HepG2 (cell line): Measurements from ENCODE around the gene CEP78. TPM values are rescaled to one million over a fixed set of nuclear protein-coding genes. Genes with fewer than 3 reads are reported as not detected.

ENCODE experiments used
- ATAC-seq: fragments of 200-7000 bp; cut with Tn5 transposase; 3 replicates; pipeline ENCODE4 v1.9.1; 2020; ENCODE audit warnings: mild to moderate bottlenecking, moderate library complexity
- BruUV-seq: library from RNA; stranded (reverse); fragments of 400-500 nt; replicated peaks from 2 replicates; lab custom pipeline; 2021; lab: Mats Ljungman, UMichigan
- CTCF ChIA-PET: fragments of 300-600 bp; formaldehyde crosslinking; extraction: SDS; loops from one replicate; lab custom pipeline; 2021; ENCODE audit warnings: low total read pairs, inconsistent platforms, low intra/inter-chr PET ratio; lab: Yijun Ruan, JAX
- POLR2A ChIA-PET: fragments of 350-600 bp; sonication (Branson Sonifier 250); formaldehyde crosslinking; loops from one replicate; lab custom pipeline; 2020; ENCODE audit warnings: antibody characterized with exemption, inconsistent platforms; lab: Yijun Ruan, JAX
- DNase-seq: peaks from one replicate; pipeline ENCODE4 v3.0.0-alpha.2; 2015; ENCODE audit warnings: low spot score
- FAIRE-seq: peaks from 3 replicates; lab custom pipeline; 2011; peaks lifted over from hg19 to GRCh38; lab: Jason Lieb, UNC
- H2AFZ ChIP-seq: one replicate; pipeline ENCODE4 v1.6.1; 2011; ENCODE audit warnings: low read length, inconsistent platforms
- H3K27ac ChIP-seq: fragments of 300-600 bp; 3 replicates; pipeline ENCODE4 v1.8.0; 2011; ENCODE audit warnings: mixed run types, mild to moderate bottlenecking, mixed read lengths, low read length, inconsistent platforms; ENCODE audit not compliant: insufficient read depth; ENCODE audit errors: extremely low read length
- H3K27me3 ChIP-seq, 2 experiments: fragments of 200-600 bp in 1 of 2; 2 replicates in 1 of 2; 3 replicates in 1 of 2; pipeline versions ENCODE4 v1.6.0 to v1.8.0; 2011; ENCODE audit warnings: low read length in 2 of 2, mild to moderate bottlenecking in 2 of 2, moderate library complexity in 2 of 2, inconsistent platforms in 1 of 2; ENCODE audit not compliant: insufficient read depth in 2 of 2, control insufficient read depth in 1 of 2
- H3K36me3 ChIP-seq, 2 experiments: fragments of 200-600 bp in 1 of 2; replicated peaks in 1 of 2; 2 replicates in 1 of 2; 3 replicates in 1 of 2; pipeline versions ENCODE4 v1.5.1 to v1.8.0; 2011; ENCODE audit warnings: low read length in 2 of 2, inconsistent platforms in 1 of 2; ENCODE audit not compliant: insufficient read depth in 2 of 2, control insufficient read depth in 1 of 2
- H3K4me1 ChIP-seq: 2 replicates; pipeline ENCODE4 v1.5.1; 2012; ENCODE audit warnings: low read length, inconsistent platforms; ENCODE audit not compliant: insufficient read depth
- H3K4me2 ChIP-seq: 2 replicates; pipeline ENCODE4 v1.6.0; 2011; ENCODE audit warnings: low read depth, low read length, inconsistent platforms
- H3K4me3 ChIP-seq, 3 experiments: fragments of 200-600 bp in 1 of 3; sonication (generic), shearing (Covaris generic) in 1 of 3; replicated peaks in 1 of 3; 2 replicates each; pipeline ENCODE4 v1.5.1; 2011 to 2016; ENCODE audit warnings: low read length in 3 of 3, inconsistent platforms in 2 of 3, low read depth in 2 of 3, mild to moderate bottlenecking in 2 of 3, control low read depth in 1 of 3, mixed read lengths in 1 of 3; ENCODE audit not compliant: insufficient read depth in 1 of 3
- H3K79me2 ChIP-seq: one replicate; pipeline ENCODE4 v1.6.1; 2011; ENCODE audit warnings: low read length, inconsistent platforms; ENCODE audit not compliant: insufficient read depth
- H3K9ac ChIP-seq: 2 replicates; pipeline ENCODE4 v1.6.0; 2011; ENCODE audit warnings: mild to moderate bottlenecking, low read depth, low read length, inconsistent platforms; ENCODE audit not compliant: insufficient read depth
- H3K9me3 ChIP-seq: 2 replicates; pipeline ENCODE4 v1.5.1; 2012; ENCODE audit warnings: mild to moderate bottlenecking, low read length
- H4K20me1 ChIP-seq: 2 replicates; pipeline ENCODE4 v1.6.0; 2011; ENCODE audit warnings: inconsistent platforms, mild to moderate bottlenecking, low read length, moderate library complexity; ENCODE audit not compliant: insufficient read depth
- AGO2 ChIP-seq: fragments of 200-400 bp; formaldehyde crosslinking; optimal IDR thresholded peaks from 2 replicates; pipeline ENCODE3; 2017; ENCODE audit warnings: mild to moderate bottlenecking, low read depth, low read length, moderate library complexity
- ATF1 ChIP-seq: IDR thresholded peaks from 2 replicates; pipeline ENCODE4 v1.6.1; 2016; ENCODE audit warnings: mild to moderate bottlenecking, control low read depth
- CEBPB ChIP-seq: IDR thresholded peaks from 2 replicates; pipeline ENCODE4 v1.6.1; 2011; ENCODE audit warnings: low read depth, low read length, improper control_type of control experiment, borderline replicate concordance
- CERS6 ChIP-seq: sonication (generic); formaldehyde crosslinking; IDR thresholded peaks from 2 replicates; pipeline ENCODE4 v1.5.0; 2020; ENCODE audit warnings: missing genetic modification reagents
- CHD4 ChIP-seq: fragments of 200-600 bp; sonication (generic); IDR thresholded peaks from 2 replicates; pipeline ENCODE4 v1.7.0; 2017; ENCODE audit warnings: mild to moderate bottlenecking, low read length, borderline replicate concordance
- NFYC ChIP-seq: IDR thresholded peaks from 2 replicates; pipeline ENCODE4 v1.6.1; 2016; ENCODE audit warnings: missing genetic modification reagents, missing compliant biosample characterization
- ZKSCAN5 ChIP-seq: sonication (generic); formaldehyde crosslinking; IDR thresholded peaks from 2 replicates; pipeline ENCODE4 v1.5.1; 2020; ENCODE audit warnings: mild to moderate bottlenecking, missing genetic modification reagents
- ZNF597 ChIP-seq: sonication (generic); formaldehyde crosslinking; IDR thresholded peaks from 2 replicates; pipeline ENCODE4 v1.5.0; 2020; ENCODE audit warnings: missing genetic modification reagents
- WGBS: methylation state at CpG from one replicate; pipeline ENCODE4 v1.1.6; 2017; ENCODE audit warnings: low lambda C conversion rate; 5-methylcytosine and 5-hydroxymethylcytosine counted together
- in situ Hi-C: cut with HindIII; loops from 2 replicates; pipeline ENCODE4 v1.10.0; 2017; ENCODE audit warnings: low pct_unique_long_range_greater_than_20kb; ENCODE audit not compliant: extremely low pct_ligation_motif_present
- intact Hi-C: fragments of 100-400 bp; cut with micrococcal nuclease; formaldehyde crosslinking; loops from one replicate; pipeline ENCODE4 v1.10.0; 2022; ENCODE audit not compliant: unreplicated experiment
- polyA plus RNA-seq, 8 experiments: library from polyadenylated mRNA; depleted of rRNA in 3 of 8; stranded (reverse) in 7 of 8; unstranded in 1 of 8; fragments of >200 nt; fragmentation: Illumina TruSeq in 4 of 8; extraction: Trizol in 4 of 8; gene quantifications; 2 replicates each; pipeline versions ENCODE4 v1.2.1 to v1.2.3, GENCODE V29; 2011 to 2016; ENCODE audit warnings: low read depth in 4 of 8, missing spikeins in 1 of 8, mixed read lengths in 1 of 8; ENCODE audit not compliant: insufficient read depth in 1 of 8
- total RNA-seq, 5 experiments: library from RNA; depleted of rRNA; stranded (reverse); fragments of >200 nt; fragmentation: Illumina TruSeq; extraction: Trizol; gene quantifications; 2 replicates each; pipeline ENCODE4 v1.2.3, GENCODE V29; 2016; ENCODE audit warnings: low read depth in 1 of 5

Gene CEP78
- total and polyA plus RNA-seq, 2 of the 13 experiments (the other 11 are each of a cell fraction or from before 2014, with no cell fraction given) = 5.1 to 30.8 TPM

GRCh38 chr9:78267889-78268288, 32.0 kb downstream of the CEP78 start:
- no peaks in the 10 kb centered on the region for H4K20me1 ChIP-seq
- DNase-seq = no peak
- H3K9me3 ChIP-seq = no peaks in the 10 kb centered on the region
- intact Hi-C loops (no loop called here), in situ Hi-C loops (loop anchor here (10.0 kb wide), 1 partner anchor 47 kb away; no protein-coding TSS in a partner anchor)
- WGBS = 98% methylated on average over 4 of the region's 4 CpGs
- no peaks in the 10 kb centered on the region for H3K79me2 ChIP-seq
- H3K27me3 ChIP-seq = no peaks in the 10 kb centered on the region
- no peak overlapping the region for H2AFZ ChIP-seq
- no peak for FAIRE-seq
- BruUV-seq = no TSS peak
- ChIA-PET CTCF (no interaction called here), POLR2A (interaction anchor here (1.1 kb wide), 1 partner anchor 29 kb away, joined by 3 read pairs; the partner anchor contains the start of gene PSAT1)
- no peak overlapping the region for H3K4me2 ChIP-seq
- no peak overlapping the region for H3K9ac ChIP-seq
- TF ChIP-seq NFYC (no peak), CEBPB (peak; percentile 36; the same call in 1 of the 2 replicates)
- no peak for ATAC-seq
- no peak overlapping the region for H3K27ac ChIP-seq
- no peaks in the 10 kb centered on the region; the same call in 1 of the 2 replicates for H3K4me1 ChIP-seq
- H3K4me3 ChIP-seq = no peak overlapping the region
- H3K36me3 ChIP-seq = peaks cover 8 to 39% of the 10 kb centered on the region in 2 experiments; a peak in 4 of 5 replicates

GRCh38 chr9:78269784-78270183, 33.9 kb downstream of the CEP78 start:
- H3K4me3 ChIP-seq = no peak overlapping the region
- no peak overlapping the region for H3K9ac ChIP-seq
- BruUV-seq = no TSS peak
- H2AFZ ChIP-seq = no peak overlapping the region
- ATAC-seq (no peak), DNase-seq (no peak), FAIRE-seq (no peak)
- peaks cover 8 to 33% of the 10 kb centered on the region in 2 experiments; a peak in 4 of 5 replicates for H3K36me3 ChIP-seq
- in situ Hi-C loops (loop anchor here (10.0 kb wide), 1 partner anchor 45 kb away; no protein-coding TSS in a partner anchor), intact Hi-C loops (no loop called here)
- no peak overlapping the region for H3K27ac ChIP-seq
- H3K79me2 ChIP-seq = no peaks in the 10 kb centered on the region
- H4K20me1 ChIP-seq = no peaks in the 10 kb centered on the region
- ChIA-PET CTCF (no interaction called here), POLR2A (no interaction called here)
- no peaks in the 10 kb centered on the region for H3K9me3 ChIP-seq
- no peak overlapping the region for H3K4me2 ChIP-seq
- no peaks in the 10 kb centered on the region; the same call in 1 of the 2 replicates for H3K4me1 ChIP-seq
- TF ChIP-seq ZNF597 (CRISPR knock-in tag) (no peak), AGO2 (no peak), CERS6 (CRISPR knock-in tag) (no peak), CHD4 (no peak), ATF1 (CRISPR knock-in tag) (no peak), ZKSCAN5 (CRISPR knock-in tag) (no peak)
- H3K27me3 ChIP-seq = no peaks in the 10 kb centered on the region
